ENCODE results near the gene ARHGAP10.

GRCh38 chr4:148112231-148112982 lies 380.5 kb downstream of the ARHGAP10 start:
- TF ChIP-seq CTCF (IDR thresholded peaks at IDR 0.05) (no peak), POLR2A (IDR thresholded peaks at IDR 0.05) (no peak), EP300 (IDR thresholded peaks at IDR 0.05) (no peak), POLR2AphosphoS5 (IDR thresholded peaks at IDR 0.05) (no peak)

All from gastroesophageal sphincter (tissue), 3 donors.